Activated naive CD4-positive, alpha-beta T cell treated with anti-CD3 and anti-CD28 coated beads, Interleukin-2, amount 10 ng/mL, durations not matched to agents 7 days and 5 days (primary cell): ENCODE measurements around the gene FEV.

Source experiments
- CTCF ChIA-PET: fragments of 350-600 bp; sonication (Branson Sonifier 250); formaldehyde crosslinking; loops from one replicate; lab custom pipeline; 2021; ENCODE audit warnings: antibody characterized with exemption; lab: Charles Lee
- DNase-seq: peaks from one replicate; pipeline ENCODE4 v3.0.0-alpha.2; 2020
- H3K27ac Mint-ChIP-seq: one replicate; pipeline ENCODE4 v1.8.0; 2021; ENCODE audit warnings: mild to moderate bottlenecking, moderate library complexity, mixed read lengths
- H3K27me3 Mint-ChIP-seq: one replicate; pipeline ENCODE4 v1.8.0; 2021; ENCODE audit warnings: mild to moderate bottlenecking, mixed read lengths
- H3K36me3 Mint-ChIP-seq: one replicate; pipeline ENCODE4 v1.8.0; 2021; ENCODE audit warnings: mixed read lengths
- H3K4me1 Mint-ChIP-seq: one replicate; pipeline ENCODE4 v1.8.0; 2021; ENCODE audit warnings: mixed read lengths
- H3K4me3 Mint-ChIP-seq: one replicate; pipeline ENCODE4 v1.8.0; 2021; ENCODE audit warnings: mild to moderate bottlenecking, moderate library complexity, mixed read lengths
- H3K9me3 Mint-ChIP-seq: one replicate; pipeline ENCODE4 v1.8.0; 2021; ENCODE audit warnings: mixed read lengths

FEV gene

DNA sequence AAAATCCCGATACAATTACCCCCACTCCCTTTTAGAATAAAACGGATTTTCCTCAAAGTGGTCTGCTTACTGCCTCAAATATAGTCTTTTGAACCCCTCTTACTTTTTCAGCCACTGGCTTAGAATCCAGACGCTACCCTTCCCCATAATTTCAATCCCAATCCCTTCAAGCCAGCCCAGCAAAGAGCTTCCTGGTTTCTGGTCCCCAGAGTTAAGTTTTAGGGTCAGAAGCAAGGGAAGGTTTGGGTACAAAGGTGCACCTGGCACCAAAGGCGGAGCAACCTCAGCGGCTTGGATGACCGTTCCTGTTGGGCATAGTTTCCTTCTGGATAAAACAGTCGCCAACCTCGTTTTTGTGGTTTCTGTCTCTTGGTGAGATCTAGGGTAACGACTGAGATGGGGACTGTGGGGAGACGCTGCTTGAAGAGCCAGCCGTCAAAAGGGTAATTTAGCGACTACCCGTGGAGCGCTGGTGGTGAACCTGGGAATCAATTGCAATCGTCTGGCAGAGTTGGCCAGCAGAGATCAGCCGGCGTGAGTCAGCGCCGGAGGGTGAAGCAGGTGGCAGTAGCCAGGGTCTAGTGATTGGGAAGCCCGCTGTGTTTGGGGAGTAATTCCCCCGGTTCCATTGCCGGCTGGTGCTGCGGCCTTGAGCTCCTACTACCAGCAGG, 1.6 kb downstream of the FEV start:
- Mint-ChIP-seq H3K4me3 (no peak overlapping the region), H3K27me3 (peaks cover 98% of the 10 kb centered on the region), H3K4me1 (peaks cover 29% of the 10 kb centered on the region)

DNA sequence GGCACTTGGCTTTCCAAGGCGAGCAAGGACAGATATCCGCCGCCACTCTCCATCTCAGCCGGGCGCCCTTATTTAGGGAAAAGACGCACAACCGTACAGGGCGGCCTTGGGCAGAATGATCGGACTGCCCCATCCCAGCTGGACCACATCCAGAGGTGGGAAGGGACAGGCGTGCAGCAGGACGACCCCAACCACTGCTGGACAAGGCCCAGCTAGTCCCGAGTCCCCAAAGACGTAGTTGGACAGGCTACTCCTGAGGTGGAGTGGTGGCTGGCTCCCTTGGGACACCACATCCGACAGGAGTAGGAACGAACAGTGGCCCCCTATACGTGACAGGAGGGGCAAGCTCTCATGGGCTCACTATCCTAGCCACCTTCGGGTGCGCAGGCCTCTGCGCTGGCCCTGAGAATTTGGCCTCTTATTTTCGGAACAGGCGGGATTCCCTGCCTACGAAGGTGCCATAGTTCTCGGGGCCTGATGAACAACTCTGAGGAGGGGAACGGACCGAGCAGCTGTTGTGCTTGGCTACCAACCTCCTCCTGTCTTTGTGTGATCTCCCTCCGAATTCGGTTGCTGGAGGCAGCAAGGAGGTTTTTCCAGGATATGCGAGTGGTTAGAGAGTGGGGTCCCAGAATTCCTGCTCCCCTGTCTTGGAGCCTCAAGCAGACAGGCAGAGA, 2.3 kb downstream of the FEV start:
- Mint-ChIP-seq H3K4me3 (no peak overlapping the region), H3K36me3 (peaks cover 4% of the 10 kb centered on the region)
- CTCF ChIA-PET, result interaction anchor here (0.6 to 1.9 kb wide), 9 partner anchors 8 to 167 kb away, joined by 3 to 6 read pairs (median 4); no protein-coding TSS in a partner anchor

More for the DNA sequence above, 1.6 kb downstream of the FEV start:
- no peak for DNase-seq
- CTCF ChIA-PET, result interaction anchor here (1.2 kb wide), 1 partner anchor 85 kb away, joined by 3 read pairs; no protein-coding TSS in a partner anchor
- H3K36me3 Mint-ChIP-seq, result peaks cover 4% of the 10 kb centered on the region
- H3K9me3 Mint-ChIP-seq, result no peaks in the 10 kb centered on the region
- peak overlapping the region; percentile 33 for H3K27ac Mint-ChIP-seq

DNA sequence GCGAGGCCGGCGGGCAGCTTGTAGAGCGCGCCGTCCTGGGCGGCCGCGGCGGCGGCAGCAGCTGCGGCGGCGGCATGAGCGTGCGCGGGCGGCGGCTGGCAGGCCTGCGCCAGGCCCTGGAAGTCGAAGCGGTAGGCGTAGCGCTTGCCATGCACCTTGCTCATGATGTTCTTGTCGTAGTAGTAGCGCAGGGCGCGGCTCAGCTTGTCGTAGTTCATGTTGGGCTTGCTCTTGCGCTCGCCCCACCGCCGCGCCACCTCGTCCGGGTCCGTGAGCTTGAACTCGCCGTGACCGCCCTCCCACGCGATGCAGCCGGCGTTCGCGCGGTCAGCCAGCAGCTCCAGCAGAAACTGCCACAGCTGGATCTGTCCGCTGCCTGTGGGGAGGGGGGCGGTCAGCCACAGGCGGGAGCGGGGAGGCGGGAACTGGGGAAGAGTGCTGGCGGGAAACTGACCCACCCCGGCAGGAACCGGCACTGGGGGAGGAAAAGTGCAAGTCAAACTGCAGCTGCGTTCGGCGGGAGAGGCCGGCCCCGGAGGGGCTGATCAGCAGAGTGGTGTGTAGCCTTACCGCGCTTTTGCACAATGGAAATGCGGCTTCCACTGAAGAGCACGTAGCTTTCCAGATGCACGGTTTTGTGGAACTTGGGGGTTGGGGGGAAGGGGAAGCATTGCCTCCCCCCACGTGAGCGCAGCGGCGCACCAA, 3.0 kb downstream of the FEV start:
- Mint-ChIP-seq H3K36me3 (peaks cover 4% of the 10 kb centered on the region), H3K9me3 (no peaks in the 10 kb centered on the region), H3K27me3 (peaks cover 96% of the 10 kb centered on the region), H3K27ac (no peak overlapping the region), H3K4me1 (peaks cover 29% of the 10 kb centered on the region), H3K4me3 (no peak overlapping the region)
- CTCF ChIA-PET, result interaction anchor here (0.6 to 1.9 kb wide), 12 partner anchors 8 to 517 kb away, joined by 3 to 6 read pairs (median 4); partner anchors contain the start of gene GMPPA
- DNase-seq, result peak; percentile 40

More for the DNA sequence above, 2.3 kb downstream of the FEV start:
- no peak for DNase-seq
- peaks cover 29% of the 10 kb centered on the region for H3K4me1 Mint-ChIP-seq
- no peaks in the 10 kb centered on the region for H3K9me3 Mint-ChIP-seq
- H3K27me3 Mint-ChIP-seq, result peaks cover 96% of the 10 kb centered on the region
- peak overlapping the region; percentile 37 for H3K27ac Mint-ChIP-seq

DNA sequence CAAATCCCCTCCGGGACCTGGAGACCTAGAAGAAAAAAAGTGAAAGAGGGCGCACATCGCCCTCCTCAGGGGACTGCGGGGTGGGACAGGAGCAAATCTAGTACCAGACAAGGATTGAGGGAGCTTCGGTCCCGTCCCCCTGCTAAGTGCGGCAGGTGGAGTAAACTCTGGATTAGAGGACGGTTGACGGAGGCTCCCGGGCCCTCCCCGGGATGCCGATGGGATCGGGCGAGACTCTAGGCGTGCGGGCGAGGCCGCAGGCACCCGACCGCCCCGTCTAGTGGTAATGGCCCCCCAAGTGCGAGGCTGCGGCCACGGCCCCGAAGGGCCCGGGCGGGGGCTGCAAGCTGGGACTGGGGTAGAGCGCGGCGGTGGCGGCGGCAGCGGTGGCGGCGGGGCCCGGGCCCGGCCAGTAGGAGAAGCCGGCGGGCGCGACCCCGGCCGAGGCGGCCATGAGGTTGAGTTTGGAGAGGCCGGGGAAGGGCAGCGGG, 3.5 kb downstream of the FEV start:
- Mint-ChIP-seq H3K27ac (no peak overlapping the region), H3K4me3 (peak overlapping the region; percentile 28), H3K27me3 (peaks cover 96% of the 10 kb centered on the region), H3K4me1 (peaks cover 29% of the 10 kb centered on the region), H3K36me3 (peaks cover 4% of the 10 kb centered on the region), H3K9me3 (no peaks in the 10 kb centered on the region)
- no peak for DNase-seq
- CTCF ChIA-PET, result interaction anchor here (0.9 to 1.9 kb wide), 10 partner anchors 8 to 518 kb away, joined by 3 to 13 read pairs (median 4); partner anchors contain the start of gene GMPPA

DNA sequence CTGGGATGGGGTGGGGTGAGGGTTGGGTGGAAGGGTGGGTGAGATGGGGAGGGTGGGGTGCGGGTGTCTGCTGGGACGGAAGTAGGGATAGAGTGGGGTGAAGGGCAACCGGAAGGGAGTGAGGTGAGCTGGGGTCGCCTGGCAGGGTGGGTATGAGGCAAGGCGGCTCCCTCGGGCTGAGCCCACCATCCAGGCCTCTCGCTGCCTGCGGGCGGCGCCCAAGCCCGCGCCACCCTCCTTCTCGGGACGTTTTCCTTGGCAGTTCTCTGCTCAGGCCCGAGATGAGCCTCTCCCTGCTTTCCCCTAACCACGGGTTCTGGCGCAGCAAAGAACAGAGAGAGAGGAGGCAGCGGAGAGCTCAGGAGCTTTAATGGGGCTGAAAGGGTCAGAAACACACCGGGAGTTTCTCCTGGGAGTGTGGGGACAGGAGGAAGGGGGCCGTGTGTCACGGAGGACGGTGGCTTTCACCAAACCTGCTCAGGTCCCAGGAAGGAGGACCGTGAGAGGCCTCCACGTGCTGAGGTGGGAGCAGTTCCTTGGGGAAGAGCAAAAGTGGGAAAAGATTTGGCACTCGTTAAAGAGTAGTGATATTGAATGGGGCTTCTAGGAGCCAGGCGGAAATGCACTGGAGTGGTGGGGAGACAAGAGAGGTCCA, 4.1 kb downstream of the FEV start:
- CTCF ChIA-PET, result interaction anchor here (0.6 to 1.9 kb wide), 24 partner anchors 9 to 173 kb away, joined by 3 to 13 read pairs (median 6); partner anchors contain the start of genes CDK5R2, CFAP65 and CRYBA2
- H3K27me3 Mint-ChIP-seq, result peaks cover 94% of the 10 kb centered on the region
- no peaks in the 10 kb centered on the region for H3K9me3 Mint-ChIP-seq
- no peak for DNase-seq
- peak overlapping the region; percentile 28 for H3K4me3 Mint-ChIP-seq
- H3K27ac Mint-ChIP-seq, result peak overlapping the region; percentile 7
- H3K4me1 Mint-ChIP-seq, result peaks cover 28% of the 10 kb centered on the region
- H3K36me3 Mint-ChIP-seq, result peaks cover 4% of the 10 kb centered on the region

DNA sequence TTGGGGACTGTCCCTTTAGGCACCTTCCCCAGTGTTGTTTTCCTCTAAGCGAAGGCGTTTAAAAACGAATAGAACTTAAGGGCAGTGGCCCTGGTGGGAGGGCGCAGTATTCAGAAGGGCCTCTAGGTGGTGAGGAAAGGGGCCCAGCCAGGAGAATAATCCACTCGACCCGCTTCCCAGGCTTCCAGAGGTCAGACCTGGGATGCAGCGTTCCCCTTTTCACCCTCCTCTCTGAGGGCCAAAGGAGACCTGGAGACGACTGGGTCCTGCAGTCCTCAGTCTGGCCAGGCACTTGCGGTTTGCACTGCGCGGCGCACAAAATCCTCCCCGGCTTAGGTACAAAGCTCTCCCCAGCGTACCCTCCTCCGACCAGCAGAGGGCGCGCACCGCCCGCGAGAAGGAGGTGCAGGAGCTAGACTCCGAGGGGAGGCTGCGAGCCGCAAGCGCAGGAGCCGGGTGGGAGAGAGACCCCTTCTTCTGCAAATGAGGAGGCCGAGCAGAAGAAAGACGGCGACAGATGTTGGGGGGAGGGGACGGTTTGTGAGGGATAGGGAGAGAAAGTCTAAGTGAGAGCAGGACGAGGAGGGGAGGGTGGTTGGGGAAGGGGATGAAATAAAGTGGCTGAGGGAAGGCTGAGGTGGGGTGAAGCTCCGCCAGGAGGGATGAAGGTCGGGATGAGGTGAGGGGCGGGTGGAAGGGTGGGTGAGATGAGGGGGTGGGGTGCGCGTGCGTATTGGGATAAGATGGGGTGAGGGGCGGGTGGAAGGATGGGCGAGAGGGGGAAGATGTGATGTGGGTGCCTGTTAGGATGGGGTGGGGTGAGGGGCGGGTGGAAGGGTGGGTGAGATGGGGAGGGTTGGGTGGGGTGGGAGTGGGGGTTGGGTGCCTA, 4.9 kb downstream of the FEV start:
- DNase-seq, result peak; percentile 87
- Mint-ChIP-seq H3K4me1 (peaks cover 26% of the 10 kb centered on the region), H3K27me3 (peaks cover 92% of the 10 kb centered on the region), H3K4me3 (peak overlapping the region; percentile 50), H3K9me3 (no peaks in the 10 kb centered on the region), H3K27ac (no peak overlapping the region), H3K36me3 (peaks cover 4% of the 10 kb centered on the region)
- CTCF ChIA-PET, result interaction anchor here (0.6 to 1.9 kb wide), 29 partner anchors 10 to 177 kb away, joined by 3 to 13 read pairs (median 4); partner anchors contain the start of genes CDK5R2, CFAP65 and CRYBA2

DNA sequence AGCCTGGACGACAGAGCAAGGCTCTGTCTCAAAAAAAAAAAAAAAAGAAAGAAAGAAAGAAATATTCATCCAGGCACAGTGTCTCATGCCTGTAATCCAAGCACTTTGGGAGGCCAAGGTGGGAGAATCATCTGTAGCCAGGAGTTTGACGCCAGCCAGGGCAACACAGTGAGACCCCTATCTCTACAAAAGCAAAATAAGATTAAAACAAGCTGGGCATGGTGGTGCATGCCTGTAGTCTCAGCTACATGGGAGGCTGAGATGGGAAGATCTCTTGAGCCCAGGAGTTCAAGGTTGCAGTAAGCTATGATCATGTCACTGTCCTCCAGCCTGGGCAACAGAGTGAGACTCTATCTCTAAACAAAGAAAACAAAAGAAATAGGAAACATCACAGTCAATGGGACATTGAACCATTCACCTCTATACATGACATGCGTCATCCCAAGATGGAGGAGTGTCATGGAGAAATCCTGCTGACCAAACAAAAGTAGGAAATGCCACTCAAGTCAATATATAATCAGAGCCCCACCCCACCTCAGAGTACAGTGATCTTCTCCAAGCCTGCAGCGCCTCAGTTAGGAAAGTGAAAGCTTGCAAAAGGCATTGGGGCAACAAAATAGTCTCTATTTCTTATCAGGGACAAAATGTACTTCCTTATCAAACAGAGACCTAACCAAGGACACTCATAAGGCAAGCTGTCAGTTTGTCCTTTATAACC, 9.8 kb downstream of the FEV start:
- DNase-seq, result no peak
- H3K4me1 Mint-ChIP-seq, result peaks cover 6% of the 10 kb centered on the region
- H3K4me3 Mint-ChIP-seq, result no peak overlapping the region
- peaks cover 72% of the 10 kb centered on the region for H3K27me3 Mint-ChIP-seq
- CTCF ChIA-PET, result interaction anchor here (0.7 to 3.8 kb wide), 10 partner anchors 16 to 125 kb away, joined by 3 to 14 read pairs (median 3); partner anchors contain the start of gene CDK5R2
- no peak overlapping the region for H3K27ac Mint-ChIP-seq
- no peaks in the 10 kb centered on the region for H3K36me3 Mint-ChIP-seq
- no peaks in the 10 kb centered on the region for H3K9me3 Mint-ChIP-seq

DNA sequence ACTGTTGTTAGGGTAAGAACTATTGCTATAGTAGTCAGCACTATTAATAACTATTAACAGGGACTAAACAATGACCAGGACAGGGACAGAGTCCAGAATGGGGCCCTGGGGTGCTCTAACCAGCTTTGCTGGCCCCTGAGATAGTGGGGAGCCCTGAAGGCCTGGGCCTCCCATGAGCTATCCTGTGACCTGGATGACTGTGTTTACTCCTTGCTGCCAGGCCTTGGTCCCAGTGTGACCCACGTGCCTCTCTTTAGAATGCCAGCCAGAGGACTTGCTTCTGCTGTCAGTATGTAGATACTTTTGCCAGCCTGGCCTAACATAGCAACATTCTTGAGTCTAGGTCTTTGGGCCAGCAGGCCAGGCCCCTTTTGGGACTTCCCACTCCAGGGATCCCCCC, 14.1 kb downstream of the FEV start:
- peaks cover 51% of the 10 kb centered on the region for H3K27me3 Mint-ChIP-seq
- no peak for DNase-seq
- H3K9me3 Mint-ChIP-seq, result no peaks in the 10 kb centered on the region
- no peaks in the 10 kb centered on the region for H3K4me1 Mint-ChIP-seq
- H3K4me3 Mint-ChIP-seq, result no peak overlapping the region
- CTCF ChIA-PET, result interaction anchor here (1.5 kb wide), 1 partner anchor 9 kb away, joined by 6 read pairs; no protein-coding TSS in a partner anchor
- no peak overlapping the region for H3K27ac Mint-ChIP-seq
- no peaks in the 10 kb centered on the region for H3K36me3 Mint-ChIP-seq

DNA sequence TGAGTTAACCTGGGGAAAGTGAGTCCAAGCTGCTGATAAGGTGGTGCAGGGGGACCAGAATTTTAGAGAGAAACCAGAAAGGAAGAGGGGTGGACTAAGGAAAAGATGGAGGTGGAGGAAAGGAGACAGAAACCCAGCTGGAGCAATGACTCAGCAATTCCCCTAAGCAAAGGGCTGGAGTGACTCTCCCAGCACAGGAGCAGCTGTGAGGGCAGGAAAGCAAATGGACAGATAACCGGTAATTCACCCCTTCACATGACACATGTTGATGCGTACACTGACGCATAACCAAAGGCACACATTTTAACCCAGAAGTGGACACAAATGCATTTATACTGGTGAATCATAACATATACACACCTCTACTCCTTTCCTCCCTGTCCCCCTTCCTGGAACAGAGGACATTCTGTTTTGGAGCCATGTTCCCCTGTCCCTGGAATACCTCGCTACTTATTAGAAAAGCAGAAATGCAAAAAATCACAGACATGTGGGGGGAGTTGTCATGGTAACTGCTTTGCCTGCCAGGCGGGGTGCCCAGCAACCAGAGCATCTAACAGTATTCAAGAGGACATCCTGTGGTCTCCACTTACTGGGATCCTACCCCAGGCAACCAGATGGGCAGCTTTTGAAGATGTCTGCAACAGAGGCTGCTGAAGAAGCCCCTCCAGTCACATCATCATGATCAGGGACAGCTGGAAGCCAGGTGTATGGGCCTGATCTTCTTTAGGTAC, 20.8 kb downstream of the FEV start:
- H3K9me3 Mint-ChIP-seq, result no peaks in the 10 kb centered on the region
- H3K4me3 Mint-ChIP-seq, result no peak overlapping the region
- no peak for DNase-seq
- no peaks in the 10 kb centered on the region for H3K36me3 Mint-ChIP-seq
- peak overlapping the region; percentile 26 for H3K27ac Mint-ChIP-seq
- H3K27me3 Mint-ChIP-seq, result peaks cover 83% of the 10 kb centered on the region
- peaks cover 4% of the 10 kb centered on the region for H3K4me1 Mint-ChIP-seq
- CTCF ChIA-PET, result interaction anchor here (1.3 to 2.0 kb wide), 3 partner anchors 16 to 87 kb away, joined by 3 to 9 read pairs (median 5); no protein-coding TSS in a partner anchor

DNA sequence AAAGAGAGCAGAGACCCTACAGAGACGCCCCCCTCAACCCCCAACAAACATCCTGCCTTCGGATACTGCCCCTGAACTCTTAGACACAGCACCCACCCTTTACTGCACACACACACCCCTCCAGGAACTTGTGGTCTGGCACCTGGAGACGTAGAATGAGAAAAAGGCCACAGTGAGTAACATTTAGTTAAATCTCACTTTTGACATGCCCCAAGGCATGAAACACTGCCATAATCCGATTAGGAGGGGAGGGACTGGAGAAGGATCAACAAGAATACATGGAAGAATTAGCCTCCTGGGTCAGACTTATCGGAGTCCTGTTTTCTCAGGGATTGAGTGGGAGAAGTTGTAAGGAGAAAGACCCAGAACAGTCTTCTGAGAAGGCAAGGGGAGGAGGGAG, 21.4 kb downstream of the FEV start:
- Mint-ChIP-seq H3K4me3 (no peak overlapping the region), H3K4me1 (peaks cover 7% of the 10 kb centered on the region), H3K27me3 (peaks cover 89% of the 10 kb centered on the region), H3K9me3 (no peaks in the 10 kb centered on the region), H3K27ac (no peak overlapping the region), H3K36me3 (no peaks in the 10 kb centered on the region)
- no peak for DNase-seq
- CTCF ChIA-PET, result interaction anchor here (1.3 kb wide), 1 partner anchor 86 kb away, joined by 3 read pairs; no protein-coding TSS in a partner anchor

DNA sequence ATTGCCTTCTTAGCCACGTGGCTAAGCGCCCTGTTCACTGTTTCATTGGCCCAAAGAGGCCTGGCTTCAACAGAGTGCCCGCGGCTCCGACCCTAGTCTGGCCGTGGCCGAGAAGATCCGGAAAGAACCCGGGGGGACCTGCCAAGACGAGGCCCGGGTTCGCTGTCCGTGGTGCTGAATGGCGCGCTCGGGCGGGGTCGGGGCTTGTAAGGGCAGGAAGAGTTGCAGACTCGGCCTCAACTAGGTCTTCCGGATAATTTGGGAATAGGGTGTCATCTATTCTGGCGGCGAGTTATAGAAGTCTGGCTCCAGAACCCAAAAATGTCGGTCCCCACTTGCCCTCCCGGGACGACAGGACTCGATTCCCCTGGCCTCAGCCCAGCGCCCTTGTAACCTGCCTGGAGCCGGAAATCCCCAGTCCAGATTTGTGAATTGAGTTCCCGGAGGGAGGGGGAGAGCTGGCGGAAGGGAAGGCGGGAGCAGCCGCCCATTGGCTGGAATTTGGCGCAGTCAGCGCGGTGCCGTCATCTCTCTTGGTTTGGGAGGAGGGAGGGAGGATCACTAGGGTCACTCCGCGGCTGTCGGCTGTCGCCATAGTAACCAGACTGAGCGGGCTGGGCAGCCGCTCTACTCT, 22.0 kb downstream of the FEV start:
- H3K27me3 Mint-ChIP-seq, result peaks cover 93% of the 10 kb centered on the region

More for the DNA sequence above, 22.0 kb downstream of the FEV start:
- Mint-ChIP-seq H3K4me3 (no peak overlapping the region), H3K36me3 (no peaks in the 10 kb centered on the region), H3K4me1 (peaks cover 7% of the 10 kb centered on the region), H3K27ac (no peak overlapping the region), H3K9me3 (no peaks in the 10 kb centered on the region)
- CTCF ChIA-PET, result interaction anchor here (1.1 kb wide), 1 partner anchor 17 kb away, joined by 4 read pairs; no protein-coding TSS in a partner anchor
- DNase-seq, result peak; percentile 82
